ENCODE data around the gene LCE2B. TPM values are rescaled to one million over a fixed set of nuclear protein-coding genes. Genes with fewer than 3 reads are reported as not detected.

LCE2B gene
- total RNA-seq, 1 experiment from 2014 or later: not detected

DNA sequence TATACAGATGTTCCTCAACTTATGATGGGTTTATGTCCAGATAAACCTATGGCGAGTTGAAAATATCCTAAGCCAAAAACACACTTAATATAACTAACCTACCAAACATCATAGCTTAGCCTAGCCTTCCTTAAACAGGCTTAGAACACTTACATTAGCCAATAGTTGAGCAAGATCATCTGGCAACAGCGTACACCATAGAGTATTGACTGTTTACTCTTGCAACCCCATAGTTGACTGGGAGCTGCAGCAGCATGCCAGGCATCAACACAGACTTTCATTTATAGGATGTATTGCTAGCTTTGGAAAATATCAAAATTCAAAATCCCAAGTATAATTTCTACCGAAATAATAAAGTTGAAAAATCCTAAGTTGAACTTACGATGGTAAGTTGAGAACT is 28.2 kb upstream of the LCE2B start:
- Histone ChIP-seq H3K4me1 (ENCODE audit: control insufficient read depth, insufficient read depth, low read length) (no peaks in the 10 kb centered on the region), H3K36me3 (ENCODE audit: control insufficient read depth, insufficient read depth, low read length) (no peaks in the 10 kb centered on the region), H3K4me3 (ENCODE audit: low read depth in 2 of 2, low read length in 2 of 2) (no peak overlapping the region), H3K27me3 (ENCODE audit: control insufficient read depth, insufficient read depth, low read length) (peaks cover 10% of the 10 kb centered on the region), H3K27ac (ENCODE audit: low read length) (no peak overlapping the region), H3K9me3 (ENCODE audit: control insufficient read depth, insufficient read depth, low read depth, low read length) (no peaks in the 10 kb centered on the region)
- intact Hi-C loops (cut with micrococcal nuclease; ENCODE audit: unreplicated experiment): loop anchor here (5.0 to 10.0 kb wide), 2 partner anchors 210 to 567 kb away; no protein-coding TSS in a partner anchor
- POLR2A ChIA-PET: no interaction called here
- ATAC-seq (no peak), DNase-seq (ENCODE audit: low read depth, low spot score) (no peak)
- in situ Hi-C loops (cut with HindIII; ENCODE audit: low pct_unique_long_range_greater_than_20kb, low sequenced_read_pairs): no loop called here
- TF ChIP-seq TCF7L2 (IDR thresholded peaks at IDR 0.05; ENCODE audit: low read depth, low read length) (no peak), POLR2AphosphoS5 (IDR thresholded peaks at IDR 0.05; ENCODE audit: low read depth, low read length) (no peak), SIN3A (IDR thresholded peaks at IDR 0.05; ENCODE audit: borderline replicate concordance, insufficient read depth, low read depth, low read length) (no peak), REST (IDR thresholded peaks at IDR 0.05; ENCODE audit: insufficient read depth in 1 of 2, low read depth in 2 of 2, low read length in 1 of 2) (no peak)
- TF ChIP-seq, protein P1, sequence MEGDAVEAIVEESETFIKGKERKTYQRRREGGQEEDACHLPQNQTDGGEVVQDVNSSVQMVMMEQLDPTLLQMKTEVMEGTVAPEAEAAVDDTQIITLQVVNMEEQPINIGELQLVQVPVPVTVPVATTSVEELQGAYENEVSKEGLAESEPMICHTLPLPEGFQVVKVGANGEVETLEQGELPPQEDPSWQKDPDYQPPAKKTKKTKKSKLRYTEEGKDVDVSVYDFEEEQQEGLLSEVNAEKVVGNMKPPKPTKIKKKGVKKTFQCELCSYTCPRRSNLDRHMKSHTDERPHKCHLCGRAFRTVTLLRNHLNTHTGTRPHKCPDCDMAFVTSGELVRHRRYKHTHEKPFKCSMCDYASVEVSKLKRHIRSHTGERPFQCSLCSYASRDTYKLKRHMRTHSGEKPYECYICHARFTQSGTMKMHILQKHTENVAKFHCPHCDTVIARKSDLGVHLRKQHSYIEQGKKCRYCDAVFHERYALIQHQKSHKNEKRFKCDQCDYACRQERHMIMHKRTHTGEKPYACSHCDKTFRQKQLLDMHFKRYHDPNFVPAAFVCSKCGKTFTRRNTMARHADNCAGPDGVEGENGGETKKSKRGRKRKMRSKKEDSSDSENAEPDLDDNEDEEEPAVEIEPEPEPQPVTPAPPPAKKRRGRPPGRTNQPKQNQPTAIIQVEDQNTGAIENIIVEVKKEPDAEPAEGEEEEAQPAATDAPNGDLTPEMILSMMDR (IDR thresholded peaks at IDR 0.05): no peak
- BruUV-seq (replicated peaks): no TSS peak
- CTCF ChIA-PET: no interaction called here

DNA sequence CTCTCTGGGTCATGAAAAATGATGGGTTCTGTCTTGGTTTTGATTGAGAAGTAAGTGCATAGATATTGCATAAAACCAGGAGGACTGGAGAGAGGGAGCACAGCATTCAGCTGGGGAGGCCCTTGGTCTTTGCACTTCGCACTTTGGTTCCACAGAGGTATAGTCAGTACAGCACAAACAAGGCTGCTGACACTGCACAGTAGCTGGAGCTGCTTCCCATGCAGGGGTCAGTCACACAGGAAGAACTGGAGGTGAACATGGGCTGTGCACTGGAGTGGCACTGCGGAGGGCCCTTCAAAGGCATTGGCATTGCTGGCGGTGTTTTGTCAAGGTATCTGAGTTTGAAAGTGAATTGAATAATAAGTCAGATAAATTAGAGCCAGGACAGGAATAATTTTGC is 27.3 kb upstream of the LCE2B start:
- Histone ChIP-seq H3K4me1 (ENCODE audit: control insufficient read depth, insufficient read depth, low read length) (no peaks in the 10 kb centered on the region), H3K27ac (ENCODE audit: low read length) (no peak overlapping the region), H3K36me3 (ENCODE audit: control insufficient read depth, insufficient read depth, low read length) (no peaks in the 10 kb centered on the region), H3K27me3 (ENCODE audit: control insufficient read depth, insufficient read depth, low read length) (peaks cover 10% of the 10 kb centered on the region), H3K4me3 (ENCODE audit: low read depth in 2 of 2, low read length in 2 of 2) (no peak overlapping the region), H3K9me3 (ENCODE audit: control insufficient read depth, insufficient read depth, low read depth, low read length) (no peaks in the 10 kb centered on the region)
- in situ Hi-C loops (cut with HindIII; ENCODE audit: low pct_unique_long_range_greater_than_20kb, low sequenced_read_pairs) (no loop called here), intact Hi-C loops (cut with micrococcal nuclease; ENCODE audit: unreplicated experiment) (loop anchor here (5.0 to 10.0 kb wide), 2 partner anchors 209 to 566 kb away; no protein-coding TSS in a partner anchor)
- no peak for TF ChIP-seq REST (IDR thresholded peaks at IDR 0.05; ENCODE audit: insufficient read depth in 1 of 2, low read depth in 2 of 2, low read length in 1 of 2)
- no peak for TF ChIP-seq SIN3A (IDR thresholded peaks at IDR 0.05; ENCODE audit: borderline replicate concordance, insufficient read depth, low read depth, low read length)
- no peak for TF ChIP-seq POLR2AphosphoS5 (IDR thresholded peaks at IDR 0.05; ENCODE audit: low read depth, low read length)
- no peak for TF ChIP-seq TCF7L2 (IDR thresholded peaks at IDR 0.05; ENCODE audit: low read depth, low read length)
- TF ChIP-seq, protein P1 (IDR thresholded peaks at IDR 0.05): no peak
- ATAC-seq (no peak), DNase-seq (ENCODE audit: low read depth, low spot score) (no peak)
- CTCF ChIA-PET: no interaction called here
- BruUV-seq (replicated peaks): no TSS peak
- POLR2A ChIA-PET: no interaction called here

All from Panc1 (cell line).